ENCODE measurements around the gene ATXN2. TPM values are rescaled to one million over a fixed set of nuclear protein-coding genes. Genes with fewer than 3 reads are reported as not detected.

ATXN2 gene
- total and polyA plus RNA-seq, 9 of the 15 experiments (the other 6 are each of a cell fraction or from before 2014, with no cell fraction given) = 16.8 to 67.8 (median 29.3) TPM

- TF ChIP-seq BHLHE40 (IDR thresholded peaks at IDR 0.05; ENCODE audit: low read length) (no peak), POLR2G (IDR thresholded peaks at IDR 0.05; ENCODE audit: low read depth, low read length) (peak; percentile 40; the same call in 1 of the 2 replicates), ETV5 (CRISPR knock-in tag; IDR thresholded peaks at IDR 0.05; ENCODE audit: low read depth) (no peak), RBFOX2 (IDR thresholded peaks at IDR 0.05; ENCODE audit: low read depth, low read length) (0 out of 2 replicates have a peak, but pooled peaks have one; percentile 43), MAFK (IDR thresholded peaks at IDR 0.05; ENCODE audit: low read length) (no peak), POLR2AphosphoS2 (IDR thresholded peaks at IDR 0.05; ENCODE audit: low read length) (no peak), CBFB (CRISPR knock-in tag; IDR thresholded peaks at IDR 0.05) (no peak), FUS (optimal IDR thresholded peaks at IDR 0.05; ENCODE audit: low read depth, low read length) (no peak), ZSCAN32 (CRISPR knock-in tag; IDR thresholded peaks at IDR 0.05) (no peak), CCAR2 (IDR thresholded peaks at IDR 0.05; ENCODE audit: low read depth, low read length) (no peak)
Observed at GRCh38 chr12:111418594-111418880, 180.6 kb downstream of the ATXN2 start (continued).

- in situ Hi-C loops (cut with MboI) (no loop called here), intact Hi-C loops (cut with micrococcal nuclease) (no loop called here)
- DNase-seq (ENCODE audit: extremely low read depth in 1 of 4, low spot score in 3 of 4) = no peak
- TF ChIP-seq ZBTB33 (CRISPR knock-in tag; IDR thresholded peaks at IDR 0.05) = peak; percentile 70; the same call in 1 of the 2 replicates
- TF ChIP-seq BDP1 (IDR thresholded peaks at IDR 0.05; ENCODE audit: insufficient read depth, insufficient read length) = no peak
- TF ChIP-seq RBFOX2 (IDR thresholded peaks at IDR 0.05; ENCODE audit: low read depth, low read length) = peak; percentile 50; the same call in 1 of the 2 replicates
- Histone ChIP-seq H2AFZ (ENCODE audit: low read depth, low read length) (no peak overlapping the region), H3K27me3 (ENCODE audit: control insufficient read depth in 2 of 2, insufficient read depth in 2 of 2, low read length in 2 of 2) (no peaks in the 10 kb centered on the region), H3K4me3 (no peak overlapping the region), H4K20me1 (replicated peaks; ENCODE audit: control insufficient read depth, insufficient read depth, low read length) (peaks cover 40% of the 10 kb centered on the region), H3K9me1 (ENCODE audit: control insufficient read depth, insufficient read depth, low read length) (peaks cover 13% of the 10 kb centered on the region), H3K9ac (ENCODE audit: insufficient read depth in 1 of 2, low read depth in 2 of 2, low read length in 2 of 2) (no peak overlapping the region), H3K79me2 (ENCODE audit: control insufficient read depth, insufficient read depth, low read length) (peaks cover 92% of the 10 kb centered on the region), H3K9me3 (replicated peaks; ENCODE audit: control insufficient read depth, insufficient read depth, low read depth, low read length) (no peaks in the 10 kb centered on the region), H3K4me1 (replicated peaks in 1 of 2; ENCODE audit: control insufficient read depth in 2 of 2, insufficient read depth in 2 of 2, low read length in 2 of 2) (peaks cover 13 to 16% of the 10 kb centered on the region in 2 experiments), H3K4me2 (ENCODE audit: insufficient read depth, low read length) (no peak overlapping the region), H3K36me3 (ENCODE audit: control insufficient read depth, insufficient read depth, low read length) (peaks cover 88% of the 10 kb centered on the region), H3K27ac (ENCODE audit: extremely low read depth, low read depth, low read length) (no peak overlapping the region)
- CTCF ChIA-PET (ENCODE audit: low intra/inter-chr PET ratio) = no interaction called here
- POLR2A ChIA-PET = interaction anchor here (1.1 kb wide), 1 partner anchor 10 kb away, joined by 4 read pairs; no protein-coding TSS in a partner anchor
- no peak for ATAC-seq
- no peak for FAIRE-seq
- WGBS (ENCODE audit: insufficient coverage, low coverage, missing lambda C conversion rate) = 97% methylated on average over 33 of the region's 67 CpGs
- BruUV-seq (replicated peaks) = no TSS peak
Observed at GRCh38 chr12:111417784-111418593, 181.1 kb downstream of the ATXN2 start.

All from K562 (cell line).